GM19099 (cell line): ENCODE data around the gene LUZP2.

Experiments used
- POLR2A ChIP-seq: IDR thresholded peaks from 3 replicates; pipeline ENCODE4 v1.6.1; 2011; ENCODE audit warnings: low read depth; ENCODE audit not compliant: insufficient read length; ENCODE audit errors: extremely low read depth

Gene LUZP2

GRCh38 chr11:24661331-24661730 lies 164.5 kb downstream of the LUZP2 start:
- TF ChIP-seq POLR2A = no peak

GRCh38 chr11:24664399-24664798 lies 167.5 kb downstream of the LUZP2 start:
- TF ChIP-seq POLR2A = no peak

DNA sequence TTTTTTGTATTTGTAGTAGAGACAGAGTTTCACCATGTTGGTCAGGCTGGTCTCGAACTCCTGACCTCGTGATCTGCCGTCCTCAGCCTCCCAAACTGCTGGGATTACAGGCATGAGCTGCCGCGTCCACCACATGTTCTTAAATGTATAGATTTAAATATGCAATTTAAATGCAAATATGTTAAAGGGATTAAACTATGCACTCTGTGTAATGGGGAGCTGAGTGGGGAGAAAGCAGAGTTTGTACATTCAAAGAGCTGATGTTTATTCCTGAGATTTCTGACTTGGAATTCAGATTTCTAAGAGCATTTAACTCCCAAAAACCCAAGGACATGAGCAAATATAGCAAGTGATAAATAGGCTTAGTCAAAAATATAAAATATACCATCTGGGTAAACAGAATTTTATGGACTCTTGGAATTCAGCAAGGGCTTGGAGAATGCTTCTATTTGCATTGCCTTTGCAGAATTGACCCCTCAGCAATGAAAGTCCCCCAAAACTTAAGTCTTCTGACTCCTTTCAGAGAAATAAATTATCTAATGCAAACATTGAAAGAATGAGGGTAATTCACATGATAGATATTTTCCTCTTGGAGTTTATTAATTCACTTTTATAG lies 170.6 kb downstream of the LUZP2 start:
- TF ChIP-seq POLR2A = no peak

GRCh38 chr11:24678703-24679348 lies 182.0 kb downstream of the LUZP2 start:
- TF ChIP-seq POLR2A = no peak

DNA sequence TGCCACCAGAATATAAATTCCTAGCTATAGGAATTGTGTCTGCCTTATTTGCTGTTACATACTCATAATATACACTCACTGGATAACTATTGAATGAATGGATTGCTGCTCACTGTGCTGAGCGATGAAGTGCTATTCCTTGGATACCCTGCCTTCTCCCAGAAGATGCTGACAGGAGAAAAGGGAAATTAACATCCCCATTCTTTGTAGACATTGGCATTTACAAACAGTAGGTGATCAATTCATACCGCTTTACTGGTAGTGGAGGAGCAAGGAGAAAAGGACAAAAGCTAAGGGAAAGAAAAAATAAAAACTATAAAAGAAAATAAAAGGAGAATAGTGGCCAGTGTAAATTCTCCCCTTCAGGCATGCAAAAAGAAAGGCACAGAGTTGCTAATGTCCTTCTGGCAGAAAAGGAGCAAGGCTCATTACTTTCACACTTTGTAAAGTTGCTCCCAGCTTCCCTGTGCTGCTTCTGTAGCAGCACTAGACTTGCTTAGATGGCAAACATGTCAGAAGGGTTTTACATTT lies 183.0 kb downstream of the LUZP2 start:
- no peak for TF ChIP-seq POLR2A

GRCh38 chr11:24683583-24683982 lies 186.7 kb downstream of the LUZP2 start:
- TF ChIP-seq POLR2A = no peak

DNA sequence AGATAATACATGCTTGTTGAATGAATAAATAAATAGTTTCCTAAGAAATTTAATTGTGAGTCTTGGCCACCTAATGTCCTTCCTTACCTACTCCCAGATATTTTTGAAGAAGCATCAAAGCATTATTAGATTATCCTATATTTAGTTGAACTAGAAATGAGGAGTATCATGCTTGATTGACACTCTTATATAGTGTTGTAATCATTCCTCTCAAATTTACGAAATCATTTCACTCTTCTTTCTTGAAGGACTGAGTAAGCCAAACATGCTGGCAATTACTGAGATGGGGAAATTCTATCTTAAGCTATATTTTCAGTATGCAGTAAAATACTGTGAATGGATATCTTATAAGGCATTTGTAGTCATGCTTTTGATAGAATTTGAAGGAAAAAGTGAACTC lies 189.0 kb downstream of the LUZP2 start:
- TF ChIP-seq POLR2A = no peak

DNA sequence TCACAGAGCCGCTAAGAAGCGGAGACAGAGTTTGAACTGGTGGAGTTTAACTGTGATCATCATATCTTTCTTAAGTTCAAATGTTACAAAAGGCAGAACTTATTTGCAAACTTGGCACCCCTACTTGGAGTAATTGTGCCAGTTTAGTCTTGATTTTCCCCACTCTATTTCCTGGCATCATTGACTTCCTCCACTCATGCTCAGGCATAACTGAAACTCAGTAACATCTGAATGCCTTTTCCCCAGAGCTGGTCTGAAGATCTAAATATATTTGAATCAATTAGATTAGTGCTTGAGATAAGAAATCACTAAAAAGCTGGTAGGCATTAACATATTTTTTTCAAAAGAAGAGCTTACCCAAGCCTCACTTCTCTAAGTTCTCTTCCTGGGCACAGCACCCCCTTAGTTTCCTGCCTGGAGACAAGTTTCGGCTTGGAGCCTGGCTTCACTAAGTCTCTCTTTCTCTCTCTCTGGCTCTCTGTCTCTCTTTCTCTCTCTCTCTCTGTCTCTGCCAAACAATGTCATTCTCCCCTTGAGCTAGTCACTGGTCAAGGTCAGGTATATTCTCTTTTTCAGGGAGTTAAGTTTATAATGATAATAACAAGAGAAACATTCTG lies 190.8 kb downstream of the LUZP2 start:
- no peak for TF ChIP-seq POLR2A

GRCh38 chr11:24688981-24689380 lies 192.1 kb downstream of the LUZP2 start:
- no peak for TF ChIP-seq POLR2A

- TF ChIP-seq POLR2A = no peak
Measured at GRCh38 chr11:24697522-24698111, 200.8 kb downstream of the LUZP2 start.

DNA sequence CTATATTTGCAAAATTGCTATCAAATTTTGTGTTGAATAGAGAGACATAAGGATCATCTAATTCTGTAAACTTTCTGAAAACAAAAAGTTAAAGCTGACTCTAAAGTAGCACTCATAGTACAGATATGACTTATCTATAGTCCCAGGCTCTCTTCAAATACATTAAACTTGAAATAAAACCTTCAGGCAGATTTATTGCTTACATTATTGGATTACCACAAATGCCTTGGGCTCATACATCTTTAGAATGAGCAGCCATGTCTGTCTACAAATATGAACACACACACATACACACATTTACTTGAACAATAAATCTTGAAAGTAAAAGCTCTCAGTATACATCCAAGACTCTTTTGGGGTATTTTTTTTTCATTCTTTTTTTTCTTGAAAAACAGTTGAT lies 207.9 kb downstream of the LUZP2 start:
- no peak for TF ChIP-seq POLR2A

- TF ChIP-seq POLR2A = no peak
Measured at GRCh38 chr11:24705474-24705873, 208.6 kb downstream of the LUZP2 start.

DNA sequence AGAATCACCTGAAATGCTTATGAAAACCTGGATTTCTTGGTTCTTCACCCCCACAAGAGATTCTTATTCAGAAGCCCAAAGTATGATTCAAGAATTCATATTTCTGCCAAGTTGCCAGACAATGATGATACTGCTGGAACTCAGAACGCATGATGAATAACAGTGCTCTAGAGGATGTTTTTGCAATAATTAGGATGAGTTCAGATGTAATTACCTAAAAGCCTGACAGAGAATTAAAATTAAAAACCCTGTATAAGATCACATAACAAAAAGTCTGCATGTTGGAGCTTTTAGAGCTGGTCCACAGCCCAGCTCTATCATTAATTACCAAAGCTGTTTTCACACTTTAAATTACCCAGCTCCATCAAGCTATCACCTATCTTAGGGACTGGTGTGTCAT lies 211.8 kb downstream of the LUZP2 start:
- no peak for TF ChIP-seq POLR2A

- TF ChIP-seq POLR2A = no peak
Measured at GRCh38 chr11:24709928-24710565, 213.2 kb downstream of the LUZP2 start.

DNA sequence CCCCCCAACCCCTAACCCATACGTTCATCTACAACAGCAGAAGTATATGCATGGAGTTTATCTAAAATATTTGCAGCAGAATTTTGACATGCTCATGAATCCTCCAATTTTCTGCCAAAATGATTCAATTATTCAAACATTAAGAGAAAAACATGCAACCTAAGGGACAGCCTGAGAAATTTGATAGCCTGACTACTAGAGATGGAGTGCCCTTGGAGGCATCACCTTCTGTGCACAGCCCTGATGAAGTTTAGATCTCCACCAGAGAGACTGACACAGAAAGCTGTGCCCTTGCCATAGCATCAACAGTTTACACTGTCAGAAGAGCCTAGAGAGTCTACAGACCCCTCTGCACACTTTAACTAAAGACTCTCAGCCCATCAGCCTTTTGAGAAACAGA lies 217.7 kb downstream of the LUZP2 start:
- TF ChIP-seq POLR2A = no peak
